ENCODE data around the gene BSDC1. TPM values are rescaled to one million over a fixed set of nuclear protein-coding genes. Genes with fewer than 3 reads are reported as not detected.
A peak's percentile ranks its signal among the peaks of the same experiment; 100 is the strongest.

The BSDC1 gene
- polyA plus RNA-seq, 1 donor from 2014 or later = 158 TPM

DNA sequence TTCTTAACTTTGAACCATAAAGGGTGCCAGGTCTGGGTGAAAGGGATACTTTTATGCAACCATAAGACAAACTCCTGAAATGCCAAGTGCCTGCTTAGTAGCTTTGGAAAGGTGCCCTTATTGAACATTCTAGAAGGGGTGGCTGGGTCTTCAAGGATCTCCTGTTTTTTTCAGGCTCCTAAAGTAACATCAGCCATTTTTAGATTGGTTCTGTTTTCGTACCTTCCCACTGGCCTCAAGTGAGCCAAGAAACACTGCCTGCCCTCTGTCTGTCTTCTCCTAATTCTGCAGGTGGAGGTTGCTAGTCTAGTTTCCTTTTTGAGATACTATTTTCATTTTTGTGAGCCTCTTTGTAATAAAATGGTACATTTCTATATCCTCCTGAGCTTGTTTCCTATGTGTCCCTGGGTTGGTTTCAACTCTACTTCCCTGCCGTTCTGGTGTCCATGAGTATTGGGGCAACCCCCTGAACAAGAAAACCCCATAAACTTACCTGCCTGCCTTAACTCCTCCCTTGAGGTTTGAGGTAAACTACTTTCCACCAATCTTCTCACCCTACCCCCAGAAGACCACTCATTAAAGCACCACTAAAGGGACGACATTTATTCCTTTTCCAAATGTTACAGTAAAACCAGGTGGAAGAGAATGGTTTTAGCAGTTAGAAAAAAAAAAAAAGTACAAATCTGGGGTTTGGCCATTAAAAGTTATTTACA, 60.8 kb downstream of the BSDC1 start:
- TF ChIP-seq EP300 (conservative IDR thresholded peaks at IDR 0.05; ENCODE audit: poor library complexity, severe bottlenecking) (no peak), POLR2AphosphoS5 (IDR thresholded peaks at IDR 0.05) (no peak), EZH2 (IDR thresholded peaks at IDR 0.05; ENCODE audit: borderline replicate concordance, insufficient read depth, low read length, poor library complexity, severe bottlenecking) (no peak), RAD21 (conservative IDR thresholded peaks at IDR 0.05) (no peak), SMC3 (conservative IDR thresholded peaks at IDR 0.05; ENCODE audit: poor library complexity) (no peak), MXI1 (conservative IDR thresholded peaks at IDR 0.05; ENCODE audit: poor library complexity, severe bottlenecking) (no peak), TAF1 (IDR thresholded peaks at IDR 0.05; ENCODE audit: low read depth) (no peak), REST (IDR thresholded peaks at IDR 0.05; ENCODE audit: borderline replicate concordance) (no peak)
- TF ChIP-seq, protein P1, sequence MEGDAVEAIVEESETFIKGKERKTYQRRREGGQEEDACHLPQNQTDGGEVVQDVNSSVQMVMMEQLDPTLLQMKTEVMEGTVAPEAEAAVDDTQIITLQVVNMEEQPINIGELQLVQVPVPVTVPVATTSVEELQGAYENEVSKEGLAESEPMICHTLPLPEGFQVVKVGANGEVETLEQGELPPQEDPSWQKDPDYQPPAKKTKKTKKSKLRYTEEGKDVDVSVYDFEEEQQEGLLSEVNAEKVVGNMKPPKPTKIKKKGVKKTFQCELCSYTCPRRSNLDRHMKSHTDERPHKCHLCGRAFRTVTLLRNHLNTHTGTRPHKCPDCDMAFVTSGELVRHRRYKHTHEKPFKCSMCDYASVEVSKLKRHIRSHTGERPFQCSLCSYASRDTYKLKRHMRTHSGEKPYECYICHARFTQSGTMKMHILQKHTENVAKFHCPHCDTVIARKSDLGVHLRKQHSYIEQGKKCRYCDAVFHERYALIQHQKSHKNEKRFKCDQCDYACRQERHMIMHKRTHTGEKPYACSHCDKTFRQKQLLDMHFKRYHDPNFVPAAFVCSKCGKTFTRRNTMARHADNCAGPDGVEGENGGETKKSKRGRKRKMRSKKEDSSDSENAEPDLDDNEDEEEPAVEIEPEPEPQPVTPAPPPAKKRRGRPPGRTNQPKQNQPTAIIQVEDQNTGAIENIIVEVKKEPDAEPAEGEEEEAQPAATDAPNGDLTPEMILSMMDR (IDR thresholded peaks at IDR 0.05; ENCODE audit: poor library complexity, severe bottlenecking) = no peak
- H3K27ac ChIP-seq (ENCODE audit: low read length) = no peak overlapping the region
- H3K4me2 ChIP-seq (ENCODE audit: low read length) = peak overlapping the region; percentile 99

DNA sequence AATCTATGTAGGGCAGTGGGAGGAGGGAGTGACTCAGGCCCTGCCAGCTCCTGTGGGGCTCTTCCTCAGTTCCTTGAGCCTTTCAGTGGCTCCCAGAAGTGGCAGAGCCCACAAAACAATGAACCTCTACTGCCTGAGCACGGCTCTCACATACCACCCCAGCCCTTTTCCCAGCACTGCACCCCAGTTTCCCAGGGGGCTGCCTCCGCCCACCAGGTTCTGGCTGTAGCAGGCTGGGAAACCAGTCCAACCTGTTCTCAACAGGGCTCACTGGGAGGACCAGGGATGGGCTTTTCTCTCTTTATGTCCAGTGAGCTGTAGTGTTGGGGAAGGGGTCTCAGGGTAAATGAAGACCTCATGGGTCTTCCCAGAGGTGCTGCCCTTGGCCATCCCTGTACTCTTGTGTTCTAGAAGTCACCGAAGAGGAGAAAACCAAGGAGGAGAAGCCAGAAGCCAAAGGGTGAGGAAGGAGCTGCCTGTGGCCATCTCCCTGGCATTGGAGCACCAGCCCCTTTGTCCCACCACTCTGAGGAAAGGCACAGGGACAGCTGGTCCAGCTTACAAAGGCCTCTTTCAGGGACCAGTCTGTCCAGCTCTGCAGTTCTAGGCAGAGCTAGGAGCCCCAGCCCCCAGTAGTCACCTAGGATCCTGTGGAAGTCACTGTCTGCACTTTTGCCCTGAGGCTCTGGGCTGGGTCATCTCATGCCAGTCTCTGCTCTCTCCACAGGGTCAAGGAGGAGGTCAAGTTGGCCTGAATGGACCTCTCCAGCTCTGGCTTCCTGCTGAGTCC, 61.8 kb downstream of the BSDC1 start:
- Histone ChIP-seq H4K20me1 (ENCODE audit: insufficient read depth) (peaks cover 22% of the 10 kb centered on the region), H3K9me2 (ENCODE audit: insufficient read depth, low read length) (no peaks in the 10 kb centered on the region), H3K4me3 (ENCODE audit: low read length) (peak overlapping the region; percentile 46), H3K36me3 (ENCODE audit: insufficient read depth, low read length) (peaks cover 6% of the 10 kb centered on the region), H3K4me2 (ENCODE audit: low read length) (no peak overlapping the region), H3K79me2 (replicated peaks; ENCODE audit: insufficient read depth, low read length) (peaks cover 34% of the 10 kb centered on the region), H3K27me3 (ENCODE audit: insufficient read depth, low read depth, low read length) (no peaks in the 10 kb centered on the region), H3K27ac (ENCODE audit: low read length) (no peak overlapping the region), H3F3A (ENCODE audit: insufficient read depth, low read length, poor library complexity, severe bottlenecking) (no peaks in the 10 kb centered on the region), H3K9ac (ENCODE audit: low read length) (no peak overlapping the region), H2AFZ (ENCODE audit: low read depth, low read length) (no peak overlapping the region), H3K9me3 (ENCODE audit: low read length) (no peaks in the 10 kb centered on the region)
- TF ChIP-seq EP300 (conservative IDR thresholded peaks at IDR 0.05; ENCODE audit: poor library complexity, severe bottlenecking) (no peak), POLR2AphosphoS5 (IDR thresholded peaks at IDR 0.05) (peak; percentile 26), TAF1 (IDR thresholded peaks at IDR 0.05; ENCODE audit: low read depth) (no peak)
- TF ChIP-seq, protein P1 (IDR thresholded peaks at IDR 0.05; ENCODE audit: poor library complexity, severe bottlenecking) = no peak

More for the DNA sequence above, 60.8 kb downstream of the BSDC1 start:
- H3F3A ChIP-seq (ENCODE audit: insufficient read depth, low read length, poor library complexity, severe bottlenecking) = no peaks in the 10 kb centered on the region
- H4K20me1 ChIP-seq (ENCODE audit: insufficient read depth) = peaks cover 22% of the 10 kb centered on the region
- no peaks in the 10 kb centered on the region for H3K27me3 ChIP-seq (ENCODE audit: insufficient read depth, low read depth, low read length)
- peaks cover 6% of the 10 kb centered on the region for H3K36me3 ChIP-seq (ENCODE audit: insufficient read depth, low read length)
- peaks cover 34% of the 10 kb centered on the region for H3K79me2 ChIP-seq (replicated peaks; ENCODE audit: insufficient read depth, low read length)
- no peaks in the 10 kb centered on the region for H3K9me3 ChIP-seq (ENCODE audit: low read length)
- no peak overlapping the region for H2AFZ ChIP-seq (ENCODE audit: low read depth, low read length)
- no peaks in the 10 kb centered on the region for H3K9me2 ChIP-seq (ENCODE audit: insufficient read depth, low read length)
- H3K4me3 ChIP-seq (ENCODE audit: low read length) = peak overlapping the region; percentile 100
- peak overlapping the region; percentile 99 for H3K9ac ChIP-seq (ENCODE audit: low read length)
